K562 (cell line): Measurements from ENCODE around the gene ACTA2.

ENCODE experiments used
- CTCF ChIP-seq, 3 experiments: IDR thresholded peaks in 2 of 3; conservative IDR thresholded peaks in 1 of 3; 2 replicates each; pipeline ENCODE4 v1.5.1; 2011 to 2012; ENCODE audit warnings: low read length in 3 of 3, mild to moderate bottlenecking in 3 of 3, control low read depth in 2 of 3, improper control_type of control experiment in 1 of 3, inconsistent platforms in 1 of 3, low read depth in 1 of 3, mixed read lengths in 1 of 3, moderate library complexity in 1 of 3; ENCODE audit not compliant: insufficient read depth in 2 of 3
- EZH2 ChIP-seq: IDR thresholded peaks from 2 replicates; pipeline ENCODE4 v1.6.1; 2012; ENCODE audit warnings: low read depth, mild to moderate bottlenecking, inconsistent platforms, low read length, borderline replicate concordance
- MAZ ChIP-seq, 2 experiments: fragments of 450-650 bp in 1 of 2; sonication (generic) in 1 of 2; formaldehyde crosslinking; IDR thresholded peaks in 1 of 2; conservative IDR thresholded peaks in 1 of 2; 2 replicates each; pipeline versions ENCODE4 v1.4.0 to v1.5.0; 2020; ENCODE audit warnings: mild to moderate bottlenecking in 1 of 2, missing genetic modification reagents in 1 of 2
- RBM25 ChIP-seq: fragments of 200-400 bp; formaldehyde crosslinking; IDR thresholded peaks from 2 replicates; pipeline ENCODE4 v1.6.1; 2018; ENCODE audit warnings: low read length, low read depth, moderate library complexity; ENCODE audit not compliant: severe bottlenecking
- ZNF140 ChIP-seq: fragments of 250-450 bp; sonication (Bioruptor Pico); IDR thresholded peaks from 2 replicates; pipeline ENCODE4 v1.8.0; 2021; ENCODE audit warnings: moderate library complexity, mild to moderate bottlenecking, inconsistent platforms
- TF ChIP-seq, protein P1 (sequence below), 2 experiments: fragments of 450-650 bp; IDR thresholded peaks; 2 replicates each; pipeline ENCODE4 v1.6.1; 2018; ENCODE audit warnings: mild to moderate bottlenecking in 2 of 2, low read depth in 1 of 2; ENCODE audit not compliant: partially characterized antibody in 2 of 2

DNA sequence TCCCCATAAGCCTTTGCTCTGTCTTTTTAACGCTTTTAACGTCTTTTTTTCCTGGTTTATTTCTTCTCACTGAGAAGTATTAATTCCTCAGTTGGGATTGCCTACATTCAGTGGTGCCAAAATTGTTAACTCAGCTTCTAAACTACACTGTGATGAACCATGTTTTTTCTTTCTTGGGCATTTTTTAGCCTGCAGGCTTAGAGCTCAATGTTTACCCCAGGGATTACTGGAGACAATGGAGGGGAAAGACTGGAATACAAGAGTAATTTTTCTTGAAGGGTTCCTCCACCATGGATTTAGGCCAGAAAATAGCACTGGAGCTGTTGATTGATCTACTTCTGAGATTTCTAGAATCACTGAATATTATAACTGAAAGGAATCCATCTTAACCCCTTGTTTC is 52.7 kb downstream of the ACTA2 start:
- TF ChIP-seq MAZ (CRISPR knock-in tag; conservative IDR thresholded peaks at IDR 0.05 in 1 of 2, IDR thresholded peaks at IDR 0.05 in 1 of 2) (no peak), EZH2 (no peak), CTCF (IDR thresholded peaks at IDR 0.05 in 2 of 3, conservative IDR thresholded peaks at IDR 0.05 in 1 of 3; ENCODE audit: insufficient read depth in 2 of 3, low read depth in 1 of 3, low read length in 3 of 3) (no peak), ZNF140 (CRISPR knock-in tag) (no peak), RBM25 (no peak)
- TF ChIP-seq, protein P1, sequence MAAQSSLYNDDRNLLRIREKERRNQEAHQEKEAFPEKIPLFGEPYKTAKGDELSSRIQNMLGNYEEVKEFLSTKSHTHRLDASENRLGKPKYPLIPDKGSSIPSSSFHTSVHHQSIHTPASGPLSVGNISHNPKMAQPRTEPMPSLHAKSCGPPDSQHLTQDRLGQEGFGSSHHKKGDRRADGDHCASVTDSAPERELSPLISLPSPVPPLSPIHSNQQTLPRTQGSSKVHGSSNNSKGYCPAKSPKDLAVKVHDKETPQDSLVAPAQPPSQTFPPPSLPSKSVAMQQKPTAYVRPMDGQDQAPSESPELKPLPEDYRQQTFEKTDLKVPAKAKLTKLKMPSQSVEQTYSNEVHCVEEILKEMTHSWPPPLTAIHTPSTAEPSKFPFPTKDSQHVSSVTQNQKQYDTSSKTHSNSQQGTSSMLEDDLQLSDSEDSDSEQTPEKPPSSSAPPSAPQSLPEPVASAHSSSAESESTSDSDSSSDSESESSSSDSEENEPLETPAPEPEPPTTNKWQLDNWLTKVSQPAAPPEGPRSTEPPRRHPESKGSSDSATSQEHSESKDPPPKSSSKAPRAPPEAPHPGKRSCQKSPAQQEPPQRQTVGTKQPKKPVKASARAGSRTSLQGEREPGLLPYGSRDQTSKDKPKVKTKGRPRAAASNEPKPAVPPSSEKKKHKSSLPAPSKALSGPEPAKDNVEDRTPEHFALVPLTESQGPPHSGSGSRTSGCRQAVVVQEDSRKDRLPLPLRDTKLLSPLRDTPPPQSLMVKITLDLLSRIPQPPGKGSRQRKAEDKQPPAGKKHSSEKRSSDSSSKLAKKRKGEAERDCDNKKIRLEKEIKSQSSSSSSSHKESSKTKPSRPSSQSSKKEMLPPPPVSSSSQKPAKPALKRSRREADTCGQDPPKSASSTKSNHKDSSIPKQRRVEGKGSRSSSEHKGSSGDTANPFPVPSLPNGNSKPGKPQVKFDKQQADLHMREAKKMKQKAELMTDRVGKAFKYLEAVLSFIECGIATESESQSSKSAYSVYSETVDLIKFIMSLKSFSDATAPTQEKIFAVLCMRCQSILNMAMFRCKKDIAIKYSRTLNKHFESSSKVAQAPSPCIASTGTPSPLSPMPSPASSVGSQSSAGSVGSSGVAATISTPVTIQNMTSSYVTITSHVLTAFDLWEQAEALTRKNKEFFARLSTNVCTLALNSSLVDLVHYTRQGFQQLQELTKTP (IDR thresholded peaks at IDR 0.05; ENCODE audit: low read depth in 1 of 2, partially characterized antibody in 2 of 2) = no peak
